K562 (cell line): ENCODE measurements around the gene XPO6. TPM values are rescaled to one million over a fixed set of nuclear protein-coding genes. Genes with fewer than 3 reads are reported as not detected.

Experiments used
- ATAC-seq: fragments of 200-7000 bp; cut with Tn5 transposase; 3 replicates; pipeline ENCODE4 v1.9.1; 2020; ENCODE audit warnings: moderate library complexity
- BruUV-seq: library from RNA; stranded (reverse); fragments of 400-500 nt; replicated peaks from 2 replicates; lab custom pipeline; 2021; lab: Mats Ljungman, UMichigan
- CTCF ChIA-PET: fragments of 300-600 bp; formaldehyde crosslinking; extraction: SDS; loops from one replicate; lab custom pipeline; 2021; ENCODE audit warnings: low intra/inter-chr PET ratio; lab: Yijun Ruan, JAX
- POLR2A ChIA-PET: fragments of 300-600, 350-650 bp; sonication (Branson Sonifier 250); formaldehyde crosslinking; extraction: SDS; loops from one replicate; lab custom pipeline; 2021; ENCODE audit warnings: antibody characterized with exemption, inconsistent platforms; lab: Yijun Ruan, JAX
- DNase-seq, 4 experiments: peaks; one replicate each; pipeline versions ENCODE4 v3.0.0 to v3.0.0-alpha.2; 2011 to 2018; ENCODE audit warnings: low spot score in 3 of 4, mixed read lengths in 3 of 4; ENCODE audit errors: extremely low read depth in 1 of 4
- FAIRE-seq: peaks from 2 replicates; lab custom pipeline; 2011; peaks lifted over from hg19 to GRCh38; lab: Jason Lieb, UNC
- H2AFZ ChIP-seq: 2 replicates; pipeline ENCODE4 v1.6.0; 2011; ENCODE audit warnings: low read depth, low read length, control low read depth, inconsistent platforms
- H3K27ac ChIP-seq: fragments of 200-600 bp; 3 replicates; pipeline ENCODE4 v1.8.0; 2011; ENCODE audit warnings: low read depth, mild to moderate bottlenecking, control low read depth, inconsistent platforms, low read length, moderate library complexity, mixed read lengths; ENCODE audit errors: extremely low read depth
- H3K27me3 ChIP-seq, 2 experiments: fragments of 300-600 bp in 1 of 2; 2 replicates in 1 of 2; 3 replicates in 1 of 2; pipeline versions ENCODE4 v1.6.0 to v1.8.0; 2011; ENCODE audit warnings: inconsistent platforms in 2 of 2, low read length in 2 of 2, mild to moderate bottlenecking in 1 of 2, mixed read lengths in 1 of 2, moderate library complexity in 1 of 2; ENCODE audit not compliant: control insufficient read depth in 2 of 2, insufficient read depth in 2 of 2
- H3K36me3 ChIP-seq: fragments of 300-600 bp; 3 replicates; pipeline ENCODE4 v1.8.0; 2011; ENCODE audit warnings: mild to moderate bottlenecking, low read length, inconsistent platforms; ENCODE audit not compliant: control insufficient read depth, insufficient read depth
- H3K4me1 ChIP-seq, 2 experiments: fragments of 200-600 bp in 1 of 2; replicated peaks in 1 of 2; 2 replicates in 1 of 2; 3 replicates in 1 of 2; pipeline versions ENCODE4 v1.5.1 to v1.8.0; 2011; ENCODE audit warnings: inconsistent platforms in 2 of 2, low read length in 2 of 2, mild to moderate bottlenecking in 1 of 2, mixed read lengths in 1 of 2, moderate library complexity in 1 of 2; ENCODE audit not compliant: control insufficient read depth in 2 of 2, insufficient read depth in 2 of 2
- H3K4me2 ChIP-seq: 2 replicates; pipeline ENCODE4 v1.6.1; 2011; ENCODE audit warnings: low read length, control low read depth, inconsistent platforms, mixed read lengths; ENCODE audit not compliant: insufficient read depth
- H3K4me3 ChIP-seq: fragments of 200-600 bp; sonication (generic), shearing (Covaris generic); 2 replicates; pipeline ENCODE4 v1.5.1; 2016; ENCODE audit warnings: control low read depth, inconsistent platforms
- H3K79me2 ChIP-seq: fragments of 200-600 bp; 3 replicates; pipeline ENCODE4 v1.8.0; 2011; ENCODE audit warnings: low read length, inconsistent platforms; ENCODE audit not compliant: control insufficient read depth, insufficient read depth
- H3K9ac ChIP-seq, 2 experiments: 2 replicates each; pipeline versions ENCODE4 v1.6.0 to v1.6.1; 2011; ENCODE audit warnings: low read depth in 2 of 2, low read length in 2 of 2, control low read depth in 1 of 2, inconsistent platforms in 1 of 2, mild to moderate bottlenecking in 1 of 2, mixed read lengths in 1 of 2; ENCODE audit not compliant: insufficient read depth in 1 of 2
- H3K9me1 ChIP-seq: one replicate; pipeline ENCODE4 v1.6.0; 2011; ENCODE audit warnings: inconsistent platforms, mild to moderate bottlenecking, low read length, moderate library complexity; ENCODE audit not compliant: control insufficient read depth, insufficient read depth
- H3K9me3 ChIP-seq: replicated peaks from 2 replicates; pipeline ENCODE4 v1.5.1; 2011; ENCODE audit warnings: low read depth, low read length, inconsistent platforms; ENCODE audit not compliant: control insufficient read depth, insufficient read depth
- H4K20me1 ChIP-seq: replicated peaks from 2 replicates; pipeline ENCODE4 v1.6.1; 2011; ENCODE audit warnings: low read length, inconsistent platforms, mixed read lengths; ENCODE audit not compliant: control insufficient read depth, insufficient read depth
- EWSR1 ChIP-seq: fragments of 450-650 bp; IDR thresholded peaks from 2 replicates; pipeline ENCODE4 v1.6.1; 2018; ENCODE audit warnings: borderline replicate concordance, mild to moderate bottlenecking, low read depth, moderate library complexity; ENCODE audit not compliant: partially characterized antibody
- SRSF3 ChIP-seq: fragments of 200-400 bp; formaldehyde crosslinking; IDR thresholded peaks from 2 replicates; pipeline ENCODE4 v1.6.1; 2016; ENCODE audit warnings: mild to moderate bottlenecking, low read length, moderate library complexity; ENCODE audit not compliant: insufficient read depth
- UBTF ChIP-seq, 2 experiments: IDR thresholded peaks; 2 replicates each; pipeline ENCODE4 v1.6.1; 2012; ENCODE audit warnings: improper control_type of control experiment in 2 of 2, low read depth in 2 of 2, low read length in 2 of 2, borderline replicate concordance in 1 of 2
- WGBS: fragments of 100-300 bp; shearing (Covaris generic); methylation state at CpG from one replicate; pipeline ENCODE4 v1.1.6; 2016; ENCODE audit warnings: low coverage, mixed read lengths; ENCODE audit not compliant: insufficient coverage; ENCODE audit errors: missing lambda C conversion rate; 5-methylcytosine and 5-hydroxymethylcytosine counted together
- in situ Hi-C: fragments of 300-500 bp; cut with MboI; formaldehyde crosslinking; loops from 4 replicates; pipeline ENCODE4 v1.15.0; 2018; ENCODE audit warnings: inconsistent platforms, mixed read lengths
- intact Hi-C: fragments of 100-400 bp; cut with micrococcal nuclease; formaldehyde crosslinking; loops from 2 replicates; pipeline ENCODE4 v1.14.2; 2022
- polyA plus RNA-seq, 8 experiments: library from polyadenylated mRNA; depleted of rRNA in 4 of 8; stranded (reverse) in 5 of 8; unstranded in 3 of 8; fragments of >200 nt; fragmentation: Nextera tagmentation in 2 of 8; fragmentation: Illumina TruSeq in 1 of 8; extraction: Ambion mirVana in 2 of 8; extraction: Trizol in 1 of 8; gene quantifications; 2 replicates each; pipeline versions ENCODE4 v1.2.1 to v1.2.3, GENCODE V29; 2011 to 2014; ENCODE audit warnings: inconsistent platforms in 1 of 8, missing spikeins in 1 of 8
- total RNA-seq, 7 experiments: library from RNA; depleted of rRNA in 6 of 7; stranded (reverse); fragments of >200 nt in 6 of 7; fragmentation: Illumina TruSeq in 2 of 7; extraction: Trizol in 2 of 7; gene quantifications; 2 replicates each; pipeline versions ENCODE4 v1.2.1 to v1.2.3, GENCODE V29; 2011 to 2021; ENCODE audit warnings: low replicate concordance in 1 of 7

The XPO6 gene
- total and polyA plus RNA-seq, 9 of the 15 experiments (the other 6 are each of a cell fraction or from before 2014, with no cell fraction given), result 11.2 to 196 (median 119) TPM

- TF ChIP-seq UBTF (IDR thresholded peaks at IDR 0.05; ENCODE audit: borderline replicate concordance in 1 of 2, low read depth in 2 of 2, low read length in 2 of 2) (no peak), EWSR1 (no peak)
- TF ChIP-seq, all 486 proteins: peak for 15
Measured at GRCh38 chr16:28202147-28202746, 9.5 kb downstream of the XPO6 start (continued).

GRCh38 chr16:28200661-28201060 lies 11.1 kb downstream of the XPO6 start:
- Histone ChIP-seq H3K27ac (no peak overlapping the region), H2AFZ (no peak overlapping the region), H3K9me3 (no peaks in the 10 kb centered on the region), H3K9me1 (peaks cover 3% of the 10 kb centered on the region), H4K20me1 (peaks cover 39% of the 10 kb centered on the region), H3K4me2 (no peak overlapping the region), H3K36me3 (peaks cover 79% of the 10 kb centered on the region), H3K27me3 (no peaks in the 10 kb centered on the region), H3K4me1 (peaks cover 0 to 10% of the 10 kb centered on the region in 2 experiments; a peak in 2 of 5 replicates), H3K79me2 (peaks cover 96% of the 10 kb centered on the region), H3K4me3 (no peak overlapping the region), H3K9ac (peak overlapping the region in 1 of 2 experiments; percentile 21; a peak in 1 of 4 replicates)
- in situ Hi-C loops (no loop called here), intact Hi-C loops (no loop called here)
- no peak for TF ChIP-seq SRSF3
- no peak for DNase-seq
- FAIRE-seq, result no peak
- no peak for ATAC-seq
- WGBS, result 54% methylated on average over 5 of the region's 5 CpGs
- BruUV-seq, result no TSS peak
- CTCF ChIA-PET, result no interaction called here
- POLR2A ChIA-PET, result interaction anchor here (4.0 kb wide), 1 partner anchor 8 kb away, joined by 21 read pairs; no protein-coding TSS in a partner anchor
